Ovary (tissue), 9 donors: Measurements from ENCODE around the gene DHODH. TPM values are rescaled to one million over a fixed set of nuclear protein-coding genes. Genes with fewer than 3 reads are reported as not detected.
"Not testable (repeated sequence)": the region's sequence is repeated elsewhere in the genome, so short reads cannot be mapped to it uniquely, and the experiment has no call there.

Source experiments
- DNase-seq, 5 donors: peaks; one replicate each; pipeline ENCODE4 v3.0.0-alpha.2; 2019 to 2020
- H3K27ac ChIP-seq, 2 donors: fragments of 200-600 bp; one replicate each; pipeline versions ENCODE4 v1.5.1 to v1.8.0; 2019 to 2022
- H3K27me3 ChIP-seq: fragments of 200-600 bp; one replicate; pipeline ENCODE4 v1.8.0; 2022
- H3K36me3 ChIP-seq: fragments of 200-600 bp; sonication (generic); one replicate; pipeline ENCODE4 v1.5.1; 2019
- H3K4me1 ChIP-seq: one replicate; pipeline ENCODE4 v1.8.1; 2013; ENCODE audit warnings: mild to moderate bottlenecking, moderate library complexity; ENCODE audit not compliant: insufficient read depth
- H3K4me3 ChIP-seq: fragments of 200-600 bp; sonication (generic); one replicate; pipeline ENCODE4 v1.5.1; 2017
- H3K9me3 ChIP-seq, 2 donors: fragments of 200-600 bp in 1 of 2; sonication (generic) in 1 of 2; one replicate each; pipeline versions ENCODE4 v1.5.1 to v1.8.1; 2013 to 2019; ENCODE audit warnings: mild to moderate bottlenecking in 1 of 2, moderate library complexity in 1 of 2
- CTCF ChIP-seq, 3 donors: fragments of 450-650 bp in 2 of 3; fragments of 200-600 bp in 1 of 3; IDR thresholded peaks; one replicate each; pipeline versions ENCODE4 v1.5.1 to v1.8.0; 2016 to 2022; ENCODE audit warnings: antibody characterized with exemption in 3 of 3, mild to moderate bottlenecking in 1 of 3
- EP300 ChIP-seq: sonication (generic); formaldehyde crosslinking; IDR thresholded peaks from one replicate; pipeline ENCODE4 v1.6.1; 2017; ENCODE audit warnings: antibody characterized with exemption
- POLR2A ChIP-seq: fragments of 450-650 bp; IDR thresholded peaks from one replicate; pipeline ENCODE4 v1.6.1; 2017; ENCODE audit warnings: antibody characterized with exemption, mild to moderate bottlenecking, moderate library complexity
- WGBS, 3 donors: extraction: QIAGEN DNeasy Blood & Tissue Kit in 1 of 3; methylation state at CpG; one replicate each; pipeline versions ENCODE4 v1.1.5 to v1.1.7; 2013 to 2017; 5-methylcytosine and 5-hydroxymethylcytosine counted together
- intact Hi-C, 4 donors: fragments of 100-400 bp; cut with DNase I; formaldehyde crosslinking; loops; one replicate each; pipeline versions ENCODE4 v1.11.0 to v1.15.1; 2022 to 2023
- polyA plus RNA-seq, 2 donors: library from polyadenylated mRNA; stranded (reverse); fragments of 200-250 nt in 1 of 2; fragments of 350-450 nt in 1 of 2; fragmentation: Illumina TruSeq in 1 of 2; extraction: RNeasy Lipid Tissue Mini Kit (QIAGEN cat#74804) in 1 of 2; gene quantifications; one replicate each; pipeline ENCODE4 v1.2.3, GENCODE V29; 2013 to 2014
- small RNA-seq: library from RNA; depleted of rRNA; stranded (forward); fragments of <200 nt; gene quantifications from one replicate; pipeline ENCODE3, GENCODE V24; 2016
- total RNA-seq, 7 donors: library from RNA; depleted of rRNA in 2 of 7; stranded (reverse); fragments of >200 nt in 2 of 7; fragmentation: NEBNext Ultra II Directional in 3 of 7; extraction: Animal tissue kit (Norgen Biotek cat#: 25700) in 3 of 7; gene quantifications; one replicate each; pipeline versions ENCODE4 v1.1.0 to v1.2.4, GENCODE V29; 2016 to 2023
- donor health status: DM: no; HTN: no; CAD: no; lungs with moderate emphysema.
- donor health status: DM: no; HTN: no; CAD: no.
- donor health status: Bipolar disorder and iron deficiency.
- donor health status: DM: yes; HTN: yes; CAD: no.
- donor health status: DM: no; HTN: no; CAD: no.
- donor health status: DM: yes; HTN: yes; CAD: no.

DHODH gene
- total and polyA plus RNA-seq, 9 donors = 3.2 to 13.0 (median 9.4) TPM

GRCh38 chr16:72072514-72073342 is 64.2 kb downstream of the DHODH start:
- Histone ChIP-seq H3K9me3 (no peaks in the 10 kb centered on the region), H3K4me1 (peaks cover 17% of the 10 kb centered on the region), H3K36me3 (no peaks in the 10 kb centered on the region), H3K4me3 (no peak overlapping the region), H3K27ac (peak overlapping the region in 1 of 2 donors; percentile 74), H3K27me3 (no peaks in the 10 kb centered on the region)
- WGBS, 3 donors = 2 to 13% (median 7%) methylated on average over 12 of the region's 12 CpGs
- TF ChIP-seq POLR2A (no peak), EP300 (no peak), CTCF (IDR thresholded peaks at IDR 0.05) (no peak)
- intact Hi-C loops = no loop called here
- DNase-seq = peak; percentile 32 to 58 (median 53)

GRCh38 chr16:72073560-72074230 is 65.2 kb downstream of the DHODH start:
- H3K27ac ChIP-seq = peak overlapping the region in 1 of 2 donors; percentile 74
- peak in 3 of 5 donors; percentile 33 to 65 (median 44) for DNase-seq
- H3K9me3 ChIP-seq = no peaks in the 10 kb centered on the region
- H3K4me1 ChIP-seq = peaks cover 17% of the 10 kb centered on the region
- H3K27me3 ChIP-seq = no peaks in the 10 kb centered on the region
- 41 to 47% (median 47%) methylated on average over 8 of the region's 8 CpGs for WGBS, 3 donors
- no peaks in the 10 kb centered on the region for H3K36me3 ChIP-seq
- intact Hi-C loops = no loop called here
- no peak for TF ChIP-seq CTCF (IDR thresholded peaks at IDR 0.05)
- TF ChIP-seq POLR2A = no peak
- H3K4me3 ChIP-seq = no peak overlapping the region

- H3K27me3 ChIP-seq, H3K9me3 ChIP-seq, H3K4me3 ChIP-seq, H3K36me3 ChIP-seq, DNase-seq, intact Hi-C loops: not testable (repeated sequence)
- Histone ChIP-seq H3K4me1 (peaks cover 17% of the 10 kb centered on the region), H3K27ac (peak overlapping the region in 1 of 2 donors; percentile 8)
- WGBS, 3 donors = 36 to 54% (median 45%) methylated on average over 2 of the region's 6 CpGs
These were observed 66.5 kb downstream of the DHODH start for GRCh38 chr16:72075067-72075466.

Small RNA genes within 50 kb of the gene (small RNA-seq; reads per million reads assigned to genes)
- not detected for gene RPL39P31

Other genes with a start within 250 kb of the DHODH start
- 10 to 100 TPM; 50.6 to 71.7 (median 57.2) TPM for gene AP1G1, start 199.9 kb upstream of the DHODH start, total RNA-seq
- 10 to 100 TPM; 14.2 to 43.8 TPM for gene AP1G1, start 199.9 kb upstream of the DHODH start, polyA plus RNA-seq
- gene ATXN1L, start 162.8 kb upstream of the DHODH start, total RNA-seq = 10 to 100 TPM; 12.5 to 29.5 (median 26.0) TPM
- 10 to 100 TPM; 12.6 to 26.6 TPM for gene ATXN1L, start 162.8 kb upstream of the DHODH start, polyA plus RNA-seq
- gene ZNF821, start 124.6 kb upstream of the DHODH start, total RNA-seq = 10 to 100 TPM in 5 of 7 donors, 1 to 10 TPM in 2; 7.6 to 14.1 (median 11.7) TPM
- 10 to 100 TPM in 1 of 2 donors, 1 to 10 TPM in 1; 8.6 to 13.5 TPM for gene ZNF821, start 124.6 kb upstream of the DHODH start, polyA plus RNA-seq
- gene IST1, start 113.2 kb upstream of the DHODH start, total RNA-seq = 100 to 1,000 TPM; 140 to 200 (median 169) TPM
- gene IST1, start 113.2 kb upstream of the DHODH start, polyA plus RNA-seq = 100 to 1,000 TPM; 119 to 324 TPM
- under 1 TPM in 6 of 7 donors, not detected in 1; 0.03 to 0.30 (median 0.22) TPM for gene PKD1L3, start 8.3 kb upstream of the DHODH start, total RNA-seq
- under 1 TPM; 0.07 to 0.15 TPM for gene PKD1L3, start 8.3 kb upstream of the DHODH start, polyA plus RNA-seq
- 100 to 1,000 TPM in 1 of 7 donors, 10 to 100 TPM in 5, under 1 TPM in 1; 0.66 to 186 (median 23.9) TPM for gene HP, start 45.8 kb downstream of the DHODH start, total RNA-seq
- gene HP, start 45.8 kb downstream of the DHODH start, polyA plus RNA-seq = 10 to 100 TPM; 20.0 to 30.1 TPM
- 1 to 10 TPM in 4 of 7 donors, under 1 TPM in 3; 0.32 to 2.4 (median 1.1) TPM for gene HPR, start 54.5 kb downstream of the DHODH start, total RNA-seq
- 1 to 10 TPM; 1.7 to 2.2 TPM for gene HPR, start 54.5 kb downstream of the DHODH start, polyA plus RNA-seq
- 10 to 100 TPM; 10.6 to 23.1 (median 14.7) TPM for gene TXNL4B, start 84.9 kb downstream of the DHODH start, total RNA-seq
- 10 to 100 TPM; 16.8 to 20.4 TPM for gene TXNL4B, start 84.9 kb downstream of the DHODH start, polyA plus RNA-seq
- 10 to 100 TPM; 33.0 to 70.5 (median 59.1) TPM for gene DHX38, start 85.1 kb downstream of the DHODH start, total RNA-seq
- gene DHX38, start 85.1 kb downstream of the DHODH start, polyA plus RNA-seq = 10 to 100 TPM; 45.2 to 81.7 TPM
- 1 to 10 TPM in 1 of 7 donors, under 1 TPM in 6; 0.12 to 1.7 (median 0.69) TPM for gene PMFBP1, start 163.4 kb downstream of the DHODH start, total RNA-seq
- under 1 TPM; 0.13 to 0.45 TPM for gene PMFBP1, start 163.4 kb downstream of the DHODH start, polyA plus RNA-seq